Stomach (tissue), 4 donors: ENCODE results near the gene CDC5L.

Experiments used
- EP300 ChIP-seq: sonication (generic); formaldehyde crosslinking; IDR thresholded peaks from one replicate; pipeline ENCODE4 v1.6.1; 2017; ENCODE audit warnings: antibody characterized with exemption
- POLR2AphosphoS5 ChIP-seq, 3 donors: sonication (generic); formaldehyde crosslinking; IDR thresholded peaks; one replicate each; pipeline ENCODE4 v1.6.1; 2016; ENCODE audit warnings: antibody characterized with exemption in 3 of 3
- TF ChIP-seq, protein P1 (sequence below), 7 experiments: fragments of 450-650 bp in 4 of 7; fragments of 200-600 bp in 3 of 7; sonication (generic) in 3 of 7; IDR thresholded peaks; one replicate each; pipeline ENCODE4 v1.5.1; 2016 to 2019; ENCODE audit warnings: antibody characterized with exemption in 7 of 7, control low read depth in 2 of 7, mild to moderate bottlenecking in 1 of 7

DNA sequence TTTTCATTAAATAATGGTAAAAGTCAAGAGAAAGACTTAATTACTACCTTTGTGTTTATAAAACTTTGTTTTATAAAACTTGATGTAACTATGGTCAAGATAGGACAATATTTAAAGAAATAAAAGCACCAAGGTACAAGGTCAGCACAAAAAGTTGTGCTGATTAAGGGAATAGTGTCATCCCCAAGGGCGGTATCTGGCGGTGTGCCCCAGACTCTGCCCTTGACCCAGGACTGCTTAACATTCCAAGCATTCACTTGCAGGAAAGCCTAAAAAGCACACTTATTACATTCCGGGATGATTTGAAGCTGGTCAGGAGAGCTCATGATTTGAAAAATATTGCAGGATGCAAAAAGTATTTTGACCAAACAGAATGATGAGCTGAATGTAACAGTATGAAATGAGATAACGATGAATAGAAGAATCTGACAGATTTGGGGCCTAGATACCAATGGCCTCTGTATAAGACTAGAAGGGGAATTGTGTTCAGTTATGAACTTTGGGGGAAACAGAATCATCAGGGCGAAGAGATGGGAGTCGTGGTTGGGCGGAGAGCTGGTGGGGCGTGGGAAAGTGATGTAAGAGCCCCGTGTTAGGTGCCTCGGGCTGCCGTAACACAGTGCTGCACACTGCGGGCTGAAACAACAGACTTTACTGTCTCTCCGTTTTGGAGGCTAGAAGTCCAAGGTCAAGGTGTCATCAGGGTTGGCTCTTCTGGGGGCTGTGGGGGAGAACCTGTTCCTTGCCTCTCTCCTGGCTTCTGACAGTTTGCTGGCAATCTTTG lies 77.2 kb downstream of the CDC5L start:
- TF ChIP-seq, protein P1, sequence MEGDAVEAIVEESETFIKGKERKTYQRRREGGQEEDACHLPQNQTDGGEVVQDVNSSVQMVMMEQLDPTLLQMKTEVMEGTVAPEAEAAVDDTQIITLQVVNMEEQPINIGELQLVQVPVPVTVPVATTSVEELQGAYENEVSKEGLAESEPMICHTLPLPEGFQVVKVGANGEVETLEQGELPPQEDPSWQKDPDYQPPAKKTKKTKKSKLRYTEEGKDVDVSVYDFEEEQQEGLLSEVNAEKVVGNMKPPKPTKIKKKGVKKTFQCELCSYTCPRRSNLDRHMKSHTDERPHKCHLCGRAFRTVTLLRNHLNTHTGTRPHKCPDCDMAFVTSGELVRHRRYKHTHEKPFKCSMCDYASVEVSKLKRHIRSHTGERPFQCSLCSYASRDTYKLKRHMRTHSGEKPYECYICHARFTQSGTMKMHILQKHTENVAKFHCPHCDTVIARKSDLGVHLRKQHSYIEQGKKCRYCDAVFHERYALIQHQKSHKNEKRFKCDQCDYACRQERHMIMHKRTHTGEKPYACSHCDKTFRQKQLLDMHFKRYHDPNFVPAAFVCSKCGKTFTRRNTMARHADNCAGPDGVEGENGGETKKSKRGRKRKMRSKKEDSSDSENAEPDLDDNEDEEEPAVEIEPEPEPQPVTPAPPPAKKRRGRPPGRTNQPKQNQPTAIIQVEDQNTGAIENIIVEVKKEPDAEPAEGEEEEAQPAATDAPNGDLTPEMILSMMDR (IDR thresholded peaks at IDR 0.05) = no peak
- TF ChIP-seq EP300 (no peak), POLR2AphosphoS5 (IDR thresholded peaks at IDR 0.05) (no peak)
